Myocyte (in vitro differentiated cells): ENCODE data around the gene UNC13B. TPM values are rescaled to one million over a fixed set of nuclear protein-coding genes. Genes with fewer than 3 reads are reported as not detected.
"Not testable (repeated sequence)": the region's sequence is repeated elsewhere in the genome, so short reads cannot be mapped to it uniquely, and the experiment has no call there.

Source experiments
- DNase-seq: peaks from one replicate; pipeline ENCODE4 v3.0.0-alpha.2; 2012; ENCODE audit warnings: low read depth
- total RNA-seq: library from RNA; depleted of rRNA; stranded (reverse); fragments of >200 nt; gene quantifications from 2 replicates; pipeline ENCODE4 v1.2.3, GENCODE V29; 2014

UNC13B gene
- total RNA-seq, 1 donor from 2014 or later = 22.9 TPM

- DNase-seq = no peak
Observed at GRCh38 chr9:35162605-35163315, 951 bp downstream of the UNC13B start.

- no peak for DNase-seq
Observed at GRCh38 chr9:35163413-35163812, 1.6 kb downstream of the UNC13B start.

- peak; percentile 77 for DNase-seq
Observed at GRCh38 chr9:35164711-35165110, 2.9 kb downstream of the UNC13B start.

- DNase-seq = not testable (repeated sequence)
Observed at GRCh38 chr9:35167429-35167828, 5.6 kb downstream of the UNC13B start.

- no peak for DNase-seq
Observed at GRCh38 chr9:35168963-35169362, 7.2 kb downstream of the UNC13B start.

- no peak for DNase-seq
Observed at GRCh38 chr9:35172878-35173277, 11.1 kb downstream of the UNC13B start.

- DNase-seq = no peak
Observed at GRCh38 chr9:35177520-35177919, 15.7 kb downstream of the UNC13B start.

- DNase-seq = no peak
Observed at GRCh38 chr9:35179347-35180280, 17.8 kb downstream of the UNC13B start.

- no peak for DNase-seq
Observed at GRCh38 chr9:35180801-35181200, 19.0 kb downstream of the UNC13B start.

GRCh38 chr9:35182401-35182800, 20.6 kb downstream of the UNC13B start:
- DNase-seq = not testable (repeated sequence)

- not testable (repeated sequence) for DNase-seq
Observed at GRCh38 chr9:35182996-35183754, 21.4 kb downstream of the UNC13B start.

GRCh38 chr9:35183755-35184480, 22.1 kb downstream of the UNC13B start:
- not testable (repeated sequence) for DNase-seq

- DNase-seq = no peak
Observed at GRCh38 chr9:35186524-35186923, 24.7 kb downstream of the UNC13B start.

GRCh38 chr9:35190203-35190602, 28.4 kb downstream of the UNC13B start:
- DNase-seq = no peak

- DNase-seq = no peak
Observed at GRCh38 chr9:35191105-35191504, 29.3 kb downstream of the UNC13B start.

- DNase-seq = no peak
Observed at GRCh38 chr9:35193762-35194161, 32.0 kb downstream of the UNC13B start.

GRCh38 chr9:35195683-35196082, 33.9 kb downstream of the UNC13B start:
- DNase-seq = peak; percentile 72

GRCh38 chr9:35198191-35198590, 36.4 kb downstream of the UNC13B start:
- DNase-seq = no peak

- DNase-seq = no peak
Observed at GRCh38 chr9:35203528-35203927, 41.7 kb downstream of the UNC13B start.

GRCh38 chr9:35205340-35205739, 43.5 kb downstream of the UNC13B start:
- DNase-seq = no peak

GRCh38 chr9:35211854-35212253, 50.0 kb downstream of the UNC13B start:
- no peak for DNase-seq
